ENCODE results near the gene DBNDD1.

The DBNDD1 gene

GRCh38 chr16:89958068-89958467 is 61.2 kb downstream of the DBNDD1 start:
- DNase-seq, result peak; percentile 32

GRCh38 chr16:89957216-89957785 is 62.0 kb downstream of the DBNDD1 start:
- DNase-seq, result no peak

DNA sequence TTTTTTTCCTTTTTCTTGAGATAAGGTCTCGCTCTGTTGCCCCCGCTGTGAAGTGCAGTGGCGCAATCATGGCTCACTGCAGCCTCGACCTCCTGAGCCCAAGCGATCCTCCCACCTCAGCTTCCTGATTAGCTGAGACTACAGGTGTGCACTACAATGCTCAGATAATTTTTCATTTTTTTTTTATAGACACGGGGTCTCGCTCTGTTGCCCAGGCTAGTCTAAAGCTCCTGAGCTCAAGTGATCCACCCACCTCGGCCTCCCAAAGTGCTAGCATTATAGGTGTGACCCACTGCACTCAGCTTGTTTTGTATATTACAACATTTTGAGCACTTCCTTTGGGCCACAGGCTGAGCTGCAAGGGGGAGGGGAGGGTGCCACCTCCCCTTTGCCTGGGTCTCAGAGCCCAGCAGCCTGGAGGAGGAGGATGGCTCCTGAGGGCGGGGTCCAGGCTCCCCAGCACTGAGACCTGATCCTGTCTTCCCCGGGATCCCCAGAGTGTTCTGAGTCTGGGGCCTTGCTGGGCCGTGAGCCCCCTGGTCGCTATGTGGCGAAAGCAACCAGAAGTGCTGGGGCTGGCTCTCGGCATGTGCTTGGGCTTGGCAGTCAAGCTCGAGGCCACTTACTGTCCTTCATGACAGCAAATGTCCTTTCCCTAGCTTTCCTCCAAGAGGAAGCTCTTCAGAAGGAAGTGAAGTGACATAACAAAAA is 62.6 kb downstream of the DBNDD1 start:
- no peak for DNase-seq

DNA sequence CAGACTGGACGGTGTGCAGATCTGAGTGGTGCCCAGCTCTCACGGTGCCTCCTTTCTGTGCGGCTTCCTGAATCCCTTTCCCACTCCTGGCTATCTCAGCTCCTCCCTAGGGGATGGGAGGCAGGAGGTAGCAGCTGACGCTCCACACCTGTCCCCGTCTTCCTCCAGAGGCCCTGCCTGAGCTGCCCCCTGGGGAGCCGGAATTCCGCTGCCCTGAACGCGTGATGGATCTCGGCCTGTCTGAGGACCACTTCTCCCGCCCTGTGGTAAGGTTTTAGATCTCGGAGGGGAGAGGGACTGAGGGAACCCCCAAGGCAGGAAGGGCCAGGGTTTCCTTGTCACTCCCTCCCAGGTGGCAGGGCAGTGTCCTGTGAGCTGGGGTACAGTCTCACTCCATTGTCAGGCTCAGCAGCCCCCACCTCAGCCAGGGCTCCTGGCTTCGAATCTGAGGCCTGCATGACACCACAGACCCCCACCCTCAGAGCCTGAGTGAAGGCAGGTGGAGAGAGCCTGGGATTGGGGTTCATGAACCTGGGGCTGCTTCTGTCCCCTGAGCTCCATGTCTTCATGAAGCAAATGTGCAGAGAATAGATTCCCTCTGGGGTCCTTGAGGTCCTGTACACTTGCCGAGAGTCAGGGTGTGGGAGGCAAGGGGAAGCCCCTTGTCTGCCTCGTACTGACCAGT is 64.1 kb downstream of the DBNDD1 start:
- no peak for DNase-seq

Data from fibroblast of skin of right quadriceps (primary cell).